ENCODE data around the gene LSM14A.

LSM14A gene

GRCh38 chr19:34226036-34226435, 53.7 kb downstream of the LSM14A start:
- peaks cover 3% of the 10 kb centered on the region; the same call in 1 of the 2 replicates for H4K20me1 ChIP-seq (ENCODE audit: low read depth, low read length)
- H3K27ac ChIP-seq (ENCODE audit: low read depth, low read length) = 0 out of 2 replicates have a peak overlapping the region, but pooled peaks have one; percentile 10

DNA sequence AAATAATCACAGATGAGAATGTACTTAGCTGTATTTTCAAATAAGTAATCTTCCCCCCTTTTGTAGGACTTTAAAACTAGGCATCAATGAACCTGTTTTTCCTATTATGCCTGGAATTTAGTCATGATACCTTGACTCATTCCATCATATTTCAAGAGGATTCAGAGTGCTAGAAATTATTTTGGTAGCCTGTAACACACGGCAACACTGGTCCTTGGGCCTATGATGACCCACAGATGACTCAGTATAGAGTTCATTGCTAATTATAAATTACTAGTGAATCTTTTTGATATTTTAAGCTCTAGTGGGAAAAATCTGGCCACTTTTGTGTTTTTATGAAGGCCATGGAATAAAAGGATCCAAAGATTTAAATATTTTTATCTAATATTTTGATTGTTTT, 56.0 kb downstream of the LSM14A start:
- peaks cover 24% of the 10 kb centered on the region; the same call in 1 of the 2 replicates for H3F3A ChIP-seq (ENCODE audit: insufficient read depth)
- no peak overlapping the region for H3K9ac ChIP-seq (ENCODE audit: low read length)
- peaks cover 2% of the 10 kb centered on the region; the same call in 1 of the 2 replicates for H4K20me1 ChIP-seq (ENCODE audit: low read depth, low read length)
- H3K27ac ChIP-seq (ENCODE audit: low read depth, low read length) = no peak overlapping the region
- no peaks in the 10 kb centered on the region for H3K9me3 ChIP-seq (ENCODE audit: insufficient read depth, low read length)
- peaks cover 5% of the 10 kb centered on the region; the same call in 1 of the 2 replicates for H3K79me2 ChIP-seq (ENCODE audit: insufficient read depth, low read length)
- no peak overlapping the region for H3K4me3 ChIP-seq (ENCODE audit: insufficient read depth, low read length, poor library complexity, severe bottlenecking)
- no peak overlapping the region for H2AFZ ChIP-seq (ENCODE audit: low read depth, low read length, severe bottlenecking)
- H3K36me3 ChIP-seq (ENCODE audit: low read length) = peaks cover 54% of the 10 kb centered on the region
- no peaks in the 10 kb centered on the region for H3K27me3 ChIP-seq (ENCODE audit: low read length)
- H3K9me2 ChIP-seq (replicated peaks; ENCODE audit: insufficient read depth, low read length) = no peaks in the 10 kb centered on the region
- TF ChIP-seq CTCF (IDR thresholded peaks at IDR 0.05; ENCODE audit: insufficient read depth, low read length, poor library complexity, severe bottlenecking) (no peak), EZH2phosphoT487 (conservative IDR thresholded peaks at IDR 0.05; ENCODE audit: low read length) (no peak)
- H3K4me2 ChIP-seq (ENCODE audit: low read depth, low read length, poor library complexity, severe bottlenecking) = no peak overlapping the region

More at GRCh38 chr19:34226036-34226435, 53.7 kb downstream of the LSM14A start:
- Histone ChIP-seq H3K79me2 (ENCODE audit: insufficient read depth, low read length) (peaks cover 19% of the 10 kb centered on the region), H3K27me3 (ENCODE audit: low read length) (no peaks in the 10 kb centered on the region), H3K9ac (ENCODE audit: low read length) (no peak overlapping the region), H3F3A (ENCODE audit: insufficient read depth) (peaks cover 20% of the 10 kb centered on the region; the same call in 1 of the 2 replicates), H3K9me2 (replicated peaks; ENCODE audit: insufficient read depth, low read length) (no peaks in the 10 kb centered on the region), H3K9me3 (ENCODE audit: insufficient read depth, low read length) (no peaks in the 10 kb centered on the region), H2AFZ (ENCODE audit: low read depth, low read length, severe bottlenecking) (no peak overlapping the region), H3K4me2 (ENCODE audit: low read depth, low read length, poor library complexity, severe bottlenecking) (no peak overlapping the region), H3K4me3 (ENCODE audit: insufficient read depth, low read length, poor library complexity, severe bottlenecking) (no peak overlapping the region), H3K36me3 (ENCODE audit: low read length) (peaks cover 74% of the 10 kb centered on the region)
- no peak for TF ChIP-seq EZH2phosphoT487 (conservative IDR thresholded peaks at IDR 0.05; ENCODE audit: low read length)
- no peak for TF ChIP-seq CTCF (IDR thresholded peaks at IDR 0.05; ENCODE audit: insufficient read depth, low read length, poor library complexity, severe bottlenecking)

DNA sequence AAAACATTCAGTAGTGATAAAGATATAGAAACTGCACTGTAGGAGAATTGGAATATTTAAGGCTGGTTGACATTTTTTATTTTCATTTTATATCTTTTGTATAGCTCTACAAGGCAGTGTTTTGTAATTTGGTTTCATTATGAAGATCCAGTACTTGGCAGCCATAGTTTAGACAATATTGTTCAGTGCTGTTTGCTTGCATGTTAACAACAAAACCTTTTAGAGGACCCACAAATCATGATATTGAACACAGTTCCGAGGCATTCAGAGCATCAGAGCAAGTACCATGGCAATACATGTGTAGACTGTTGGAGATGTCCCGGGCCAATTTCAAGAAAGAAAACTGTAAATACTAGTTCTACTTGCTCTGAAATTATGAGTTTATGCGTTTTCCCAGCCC, 56.5 kb downstream of the LSM14A start:
- TF ChIP-seq EZH2phosphoT487 (conservative IDR thresholded peaks at IDR 0.05; ENCODE audit: low read length) (no peak), CTCF (IDR thresholded peaks at IDR 0.05; ENCODE audit: insufficient read depth, low read length, poor library complexity, severe bottlenecking) (no peak)
- H3K27me3 ChIP-seq (ENCODE audit: low read length) = no peaks in the 10 kb centered on the region
- H3K9me2 ChIP-seq (replicated peaks; ENCODE audit: insufficient read depth, low read length) = no peaks in the 10 kb centered on the region
- no peaks in the 10 kb centered on the region for H3K9me3 ChIP-seq (ENCODE audit: insufficient read depth, low read length)
- no peaks in the 10 kb centered on the region; the same call in 1 of the 2 replicates for H4K20me1 ChIP-seq (ENCODE audit: low read depth, low read length)
- no peak overlapping the region for H3K27ac ChIP-seq (ENCODE audit: low read depth, low read length)
- peaks cover 1% of the 10 kb centered on the region; the same call in 1 of the 2 replicates for H3K79me2 ChIP-seq (ENCODE audit: insufficient read depth, low read length)
- no peak overlapping the region for H3K9ac ChIP-seq (ENCODE audit: low read length)
- peaks cover 24% of the 10 kb centered on the region; the same call in 1 of the 2 replicates for H3F3A ChIP-seq (ENCODE audit: insufficient read depth)
- H3K36me3 ChIP-seq (ENCODE audit: low read length) = peaks cover 50% of the 10 kb centered on the region
- H3K4me3 ChIP-seq (ENCODE audit: insufficient read depth, low read length, poor library complexity, severe bottlenecking) = no peak overlapping the region
- no peak overlapping the region for H2AFZ ChIP-seq (ENCODE audit: low read depth, low read length, severe bottlenecking)
- H3K4me2 ChIP-seq (ENCODE audit: low read depth, low read length, poor library complexity, severe bottlenecking) = no peak overlapping the region

Data from SU-DHL-6 (cell line).